Inflammatory macrophage treated with lipopolysaccharide for 1 hour (primary cell): ENCODE results near the gene TSR3.

ENCODE experiments used
- DNase-seq, 2 donors: peaks; one replicate each; pipeline ENCODE4 v3.0.0-alpha.2; 2020 to 2022

Gene TSR3

GRCh38 chr16:1350691-1351090, 987 bp downstream of the TSR3 start:
- DNase-seq = no peak

- no peak for DNase-seq
Observed at GRCh38 chr16:1349951-1350350, 1.7 kb downstream of the TSR3 start.

- DNase-seq = no peak
Observed at GRCh38 chr16:1349351-1349750, 2.3 kb downstream of the TSR3 start.

GRCh38 chr16:1348926-1349325, 2.8 kb downstream of the TSR3 start:
- DNase-seq = no peak

- no peak for DNase-seq
Observed at GRCh38 chr16:1348441-1348840, 3.2 kb downstream of the TSR3 start.

- DNase-seq = no peak
Observed at GRCh38 chr16:1347962-1348361, 3.7 kb downstream of the TSR3 start.

- no peak for DNase-seq
Observed at GRCh38 chr16:1347286-1347855, 4.3 kb downstream of the TSR3 start.

GRCh38 chr16:1346422-1347285, 5.0 kb downstream of the TSR3 start:
- DNase-seq = no peak

- DNase-seq = no peak
Observed at GRCh38 chr16:1345651-1346421, 5.8 kb downstream of the TSR3 start.

- no peak for DNase-seq
Observed at GRCh38 chr16:1345087-1345486, 6.6 kb downstream of the TSR3 start.

- no peak for DNase-seq
Observed at GRCh38 chr16:1344499-1344898, 7.2 kb downstream of the TSR3 start.

- no peak for DNase-seq
Observed at GRCh38 chr16:1343428-1344242, 8.0 kb downstream of the TSR3 start.

GRCh38 chr16:1342526-1343427, 8.9 kb downstream of the TSR3 start:
- peak; percentile 88 to 93 for DNase-seq

GRCh38 chr16:1341495-1342420, 9.9 kb downstream of the TSR3 start:
- DNase-seq = no peak

GRCh38 chr16:1340730-1341494, 10.8 kb downstream of the TSR3 start:
- no peak for DNase-seq

- no peak for DNase-seq
Observed at GRCh38 chr16:1338855-1339675, 12.6 kb downstream of the TSR3 start.

GRCh38 chr16:1338119-1338730, 13.5 kb downstream of the TSR3 start:
- no peak for DNase-seq

GRCh38 chr16:1337486-1337885, 14.2 kb downstream of the TSR3 start:
- DNase-seq = no peak
